BJ (cell line): ENCODE measurements around the gene DUS1L. TPM values are rescaled to one million over a fixed set of nuclear protein-coding genes. Genes with fewer than 3 reads are reported as not detected.

Experiments
- CTCF ChIA-PET: fragments of 350-600 bp; formaldehyde crosslinking; extraction: SDS; loops from one replicate; lab custom pipeline; 2021; ENCODE audit warnings: antibody characterized with exemption, inconsistent platforms; lab: Yijun Ruan, JAX
- POLR2A ChIA-PET: fragments of 300-600 bp; sonication (Branson Sonifier 250); formaldehyde crosslinking; extraction: SDS; loops from one replicate; lab custom pipeline; 2021; ENCODE audit warnings: antibody characterized with exemption; lab: Charles Lee
- DNase-seq: peaks from one replicate; pipeline ENCODE4 v3.0.0-alpha.2; 2011; ENCODE audit warnings: low read depth
- H3K27me3 ChIP-seq: 2 replicates; pipeline ENCODE4 v1.6.0; 2011; ENCODE audit warnings: low read length; ENCODE audit not compliant: control insufficient read depth, insufficient read depth
- H3K36me3 ChIP-seq: 2 replicates; pipeline ENCODE4 v1.5.1; 2011; ENCODE audit warnings: low read length; ENCODE audit not compliant: control insufficient read depth, insufficient read depth
- H3K4me3 ChIP-seq: 2 replicates; pipeline ENCODE4 v1.5.1; 2011; ENCODE audit warnings: low read depth, mild to moderate bottlenecking, control low read depth, low read length
- polyA plus RNA-seq: library from polyadenylated mRNA; depleted of rRNA; stranded (reverse); fragments of >200 nt; gene quantifications from 2 replicates; pipeline ENCODE4 v1.2.3, GENCODE V29; 2011
- TF ChIP-seq, protein P1 (sequence below): IDR thresholded peaks from 2 replicates; pipeline ENCODE4 v1.5.1; 2011; ENCODE audit warnings: low read depth, mild to moderate bottlenecking, control low read depth, inconsistent platforms, low read length, moderate library complexity; ENCODE audit not compliant: insufficient read depth

DUS1L gene
- polyA plus RNA-seq, 1 experiment, result 47.6 TPM

DNA sequence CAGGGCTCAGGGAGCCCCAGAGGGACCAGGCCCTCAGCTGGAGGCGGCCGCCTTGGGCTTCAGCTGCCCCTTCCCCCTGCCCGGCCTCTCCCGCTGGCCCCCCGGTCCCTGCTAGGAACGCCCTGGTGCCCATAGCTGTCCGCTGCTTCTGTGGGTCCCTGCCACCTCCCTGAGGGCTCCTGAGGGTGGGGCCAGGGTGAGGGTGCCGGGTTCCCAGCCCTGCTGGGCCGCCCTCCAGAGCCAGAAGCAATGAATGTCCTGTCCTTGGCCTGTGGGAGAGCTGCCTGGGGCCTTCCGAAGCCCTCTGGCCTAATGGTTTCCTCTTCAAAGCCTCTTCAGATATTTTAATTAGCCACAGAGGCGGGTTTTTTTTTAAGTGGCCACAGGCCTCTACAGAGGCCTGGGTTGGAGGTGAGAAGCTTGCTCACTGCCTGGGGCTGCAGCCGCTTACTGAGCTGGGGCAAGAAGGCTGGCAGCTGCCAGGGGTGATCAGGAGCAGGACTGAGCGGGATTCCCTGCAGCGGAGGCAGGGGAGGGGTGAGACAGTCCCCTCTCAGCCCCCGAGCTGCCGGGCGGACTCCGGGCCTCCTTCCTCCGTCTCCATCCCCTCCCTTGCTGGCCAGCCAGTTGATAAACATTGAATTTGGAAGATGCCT, 52.8 kb downstream of the DUS1L start:
- CTCF ChIA-PET, result interaction anchor here (0.9 to 2.4 kb wide), 5 partner anchors 8 to 146 kb away, joined by 3 to 16 read pairs (median 4); partner anchors contain the start of genes CENPX, LRRC45 and NOTUM
- POLR2A ChIA-PET, result interaction anchor here (0.5 kb wide), 1 partner anchor 70 kb away, joined by 3 read pairs; no protein-coding TSS in a partner anchor
- DNase-seq, result no peak

DNA sequence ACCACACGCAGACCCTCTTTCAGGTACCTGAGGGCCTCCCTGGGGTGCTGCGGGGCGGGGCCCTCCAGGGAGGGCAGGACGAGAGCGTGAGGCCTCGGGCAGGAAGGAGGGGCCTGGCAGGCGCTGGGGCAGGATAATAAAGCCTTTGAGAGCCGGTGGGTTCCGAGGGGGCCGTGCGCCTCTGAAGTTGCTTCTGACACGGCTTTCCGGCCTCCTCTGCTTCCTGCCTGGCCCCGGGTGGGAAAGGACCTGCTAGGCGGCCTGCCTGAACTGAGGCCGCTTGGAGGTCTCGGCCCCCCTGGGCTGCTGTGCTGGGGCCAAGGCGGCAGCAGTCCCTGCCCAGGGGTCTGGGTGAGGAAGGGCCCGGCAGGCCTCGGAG, 53.4 kb downstream of the DUS1L start:
- TF ChIP-seq, protein P1, sequence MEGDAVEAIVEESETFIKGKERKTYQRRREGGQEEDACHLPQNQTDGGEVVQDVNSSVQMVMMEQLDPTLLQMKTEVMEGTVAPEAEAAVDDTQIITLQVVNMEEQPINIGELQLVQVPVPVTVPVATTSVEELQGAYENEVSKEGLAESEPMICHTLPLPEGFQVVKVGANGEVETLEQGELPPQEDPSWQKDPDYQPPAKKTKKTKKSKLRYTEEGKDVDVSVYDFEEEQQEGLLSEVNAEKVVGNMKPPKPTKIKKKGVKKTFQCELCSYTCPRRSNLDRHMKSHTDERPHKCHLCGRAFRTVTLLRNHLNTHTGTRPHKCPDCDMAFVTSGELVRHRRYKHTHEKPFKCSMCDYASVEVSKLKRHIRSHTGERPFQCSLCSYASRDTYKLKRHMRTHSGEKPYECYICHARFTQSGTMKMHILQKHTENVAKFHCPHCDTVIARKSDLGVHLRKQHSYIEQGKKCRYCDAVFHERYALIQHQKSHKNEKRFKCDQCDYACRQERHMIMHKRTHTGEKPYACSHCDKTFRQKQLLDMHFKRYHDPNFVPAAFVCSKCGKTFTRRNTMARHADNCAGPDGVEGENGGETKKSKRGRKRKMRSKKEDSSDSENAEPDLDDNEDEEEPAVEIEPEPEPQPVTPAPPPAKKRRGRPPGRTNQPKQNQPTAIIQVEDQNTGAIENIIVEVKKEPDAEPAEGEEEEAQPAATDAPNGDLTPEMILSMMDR, result no peak
- ChIA-PET CTCF (interaction anchor here (1.6 to 2.4 kb wide), 2 partner anchors 10 to 52 kb away, joined by 13 to 16 read pairs; partner anchors contain the start of genes CENPX, LRRC45 and NOTUM), POLR2A (no interaction called here)
- Histone ChIP-seq H3K27me3 (no peaks in the 10 kb centered on the region), H3K36me3 (peaks cover 6% of the 10 kb centered on the region), H3K4me3 (no peak overlapping the region)
- DNase-seq, result no peak

More for the DNA sequence above, 52.8 kb downstream of the DUS1L start:
- H3K4me3 ChIP-seq, result no peak overlapping the region
- no peaks in the 10 kb centered on the region for H3K27me3 ChIP-seq
- TF ChIP-seq, protein P1, result no peak
- H3K36me3 ChIP-seq, result peaks cover 6% of the 10 kb centered on the region

DNA sequence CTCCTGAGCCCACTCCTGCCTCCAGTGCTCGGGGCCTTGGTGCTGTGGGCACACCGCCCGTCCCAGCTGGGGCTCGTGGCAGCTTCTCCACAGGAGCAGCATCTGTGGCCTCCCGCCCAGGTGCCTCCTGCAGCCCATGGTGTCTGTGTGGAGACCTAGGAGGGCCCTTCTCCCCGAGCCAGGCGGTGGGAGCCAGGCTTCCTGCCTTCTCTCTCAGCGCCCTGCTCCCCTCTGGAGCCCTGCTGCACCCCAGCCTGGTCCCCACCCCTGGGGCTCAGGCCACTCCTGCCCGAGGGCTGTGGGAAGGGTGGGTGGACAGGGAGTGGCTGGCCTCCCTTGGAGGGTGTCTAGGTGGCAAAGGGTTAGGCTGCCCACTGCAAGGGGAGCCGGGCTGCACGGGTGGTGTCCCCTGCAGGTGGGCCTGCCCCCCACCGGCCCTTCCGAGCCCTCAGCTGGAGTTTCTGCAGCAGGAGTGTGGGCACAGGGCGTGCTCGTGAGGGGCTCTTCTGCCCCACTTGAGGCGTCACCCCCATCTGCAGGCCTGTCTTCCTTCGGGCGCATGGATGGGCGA, 53.9 kb downstream of the DUS1L start:
- peaks cover 6% of the 10 kb centered on the region for H3K36me3 ChIP-seq
- no peaks in the 10 kb centered on the region for H3K27me3 ChIP-seq
- no peak overlapping the region for H3K4me3 ChIP-seq
- POLR2A ChIA-PET, result no interaction called here
- CTCF ChIA-PET, result interaction anchor here (1.0 to 2.4 kb wide), 3 partner anchors 8 to 52 kb away, joined by 4 to 13 read pairs (median 8); partner anchors contain the start of genes CENPX and LRRC45
- no peak for DNase-seq
- TF ChIP-seq, protein P1, result no peak

DNA sequence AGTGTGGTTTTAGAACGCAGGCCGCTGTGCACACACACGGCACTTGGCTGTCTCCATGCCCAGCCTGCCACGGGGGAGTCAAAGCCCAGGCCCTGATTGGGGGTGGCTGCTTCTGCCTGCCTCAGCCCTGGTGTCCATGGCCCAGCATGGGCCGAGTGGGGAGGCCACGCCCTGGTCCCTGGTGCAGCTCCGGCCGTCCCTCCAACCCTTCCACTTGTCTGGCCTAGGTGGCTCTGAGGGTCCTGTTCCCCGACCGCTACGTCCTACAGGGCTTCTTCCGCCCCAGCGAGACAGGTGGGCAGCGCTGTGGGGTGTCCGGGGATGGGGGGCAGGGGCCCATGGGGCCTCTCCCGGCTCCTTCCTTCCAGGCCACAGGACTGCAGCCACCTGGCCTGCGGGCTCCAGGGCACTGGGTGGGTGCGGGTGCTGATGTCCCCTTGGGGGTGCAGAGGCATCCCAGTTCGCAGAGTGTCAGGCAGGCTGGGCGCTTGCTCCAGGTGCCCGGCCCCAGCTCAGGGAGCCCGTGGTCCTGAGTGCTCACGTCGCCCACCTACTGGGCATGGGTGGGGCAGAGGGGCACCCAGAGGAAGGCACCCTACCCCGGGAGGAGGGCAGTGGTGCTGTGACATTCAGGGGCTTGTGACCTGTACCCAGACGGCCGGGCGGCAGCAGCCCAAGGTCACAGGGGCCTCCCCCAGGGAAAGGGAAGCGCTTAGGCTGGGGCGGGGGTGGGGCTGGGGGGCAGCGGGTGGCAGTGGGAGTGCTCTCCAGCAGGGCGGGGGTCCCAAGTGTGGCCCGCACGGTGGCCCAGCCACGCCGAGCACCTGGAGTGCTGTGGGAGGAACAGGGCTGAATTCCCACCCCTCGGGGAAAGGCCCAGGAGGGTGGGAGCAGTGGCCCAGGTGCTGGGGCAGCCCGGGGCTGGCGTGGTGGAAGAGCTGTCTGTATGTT, 54.8 kb downstream of the DUS1L start:
- Histone ChIP-seq H3K36me3 (peaks cover 6% of the 10 kb centered on the region), H3K4me3 (no peak overlapping the region), H3K27me3 (no peaks in the 10 kb centered on the region)
- CTCF ChIA-PET, result interaction anchor here (1.0 to 1.6 kb wide), 2 partner anchors 9 to 51 kb away, joined by 4 to 8 read pairs; no protein-coding TSS in a partner anchor
- POLR2A ChIA-PET, result no interaction called here
- TF ChIP-seq, protein P1, result no peak
- no peak for DNase-seq
